ENCODE results near the gene KIAA1549. TPM values are rescaled to one million over a fixed set of nuclear protein-coding genes. Genes with fewer than 3 reads are reported as not detected.

Gene KIAA1549
- total RNA-seq, 2 donors from 2014 or later, result 3.7 to 8.8 TPM

- H3K27ac ChIP-seq, result no peak overlapping the region
- no peaks in the 10 kb centered on the region for H3K9me3 ChIP-seq
- TF ChIP-seq POLR2AphosphoS5 (IDR thresholded peaks at IDR 0.05) (no peak), CTCF (IDR thresholded peaks at IDR 0.05) (no peak), POLR2A (IDR thresholded peaks at IDR 0.05) (no peak)
- H3K36me3 ChIP-seq, result no peaks in the 10 kb centered on the region
- no peaks in the 10 kb centered on the region for H3K4me1 ChIP-seq (replicated peaks)
- intact Hi-C loops (cut with DNase I), result no loop called here
- 96% methylated on average over 5 of the region's 5 CpGs for WGBS
- H3K27me3 ChIP-seq (replicated peaks; ENCODE audit: insufficient read depth), result no peaks in the 10 kb centered on the region
- no peak overlapping the region for H3K4me3 ChIP-seq
- no peak for DNase-seq (ENCODE audit: low spot score)
These were observed 128.7 kb downstream of the KIAA1549 start for GRCh38 chr7:138852469-138852868.

GRCh38 chr7:138849701-138850100 lies 131.5 kb downstream of the KIAA1549 start:
- Histone ChIP-seq H3K4me3 (no peak overlapping the region), H3K27ac (no peak overlapping the region), H3K4me1 (replicated peaks) (no peaks in the 10 kb centered on the region), H3K9me3 (no peaks in the 10 kb centered on the region), H3K27me3 (replicated peaks; ENCODE audit: insufficient read depth) (no peaks in the 10 kb centered on the region), H3K36me3 (no peaks in the 10 kb centered on the region)
- no peak for DNase-seq (ENCODE audit: low spot score)
- TF ChIP-seq POLR2AphosphoS5 (IDR thresholded peaks at IDR 0.05) (no peak), CTCF (IDR thresholded peaks at IDR 0.05) (no peak), POLR2A (IDR thresholded peaks at IDR 0.05) (no peak)
- intact Hi-C loops (cut with DNase I), result no loop called here
- WGBS, result 96% methylated on average over 5 of the region's 5 CpGs

DNA sequence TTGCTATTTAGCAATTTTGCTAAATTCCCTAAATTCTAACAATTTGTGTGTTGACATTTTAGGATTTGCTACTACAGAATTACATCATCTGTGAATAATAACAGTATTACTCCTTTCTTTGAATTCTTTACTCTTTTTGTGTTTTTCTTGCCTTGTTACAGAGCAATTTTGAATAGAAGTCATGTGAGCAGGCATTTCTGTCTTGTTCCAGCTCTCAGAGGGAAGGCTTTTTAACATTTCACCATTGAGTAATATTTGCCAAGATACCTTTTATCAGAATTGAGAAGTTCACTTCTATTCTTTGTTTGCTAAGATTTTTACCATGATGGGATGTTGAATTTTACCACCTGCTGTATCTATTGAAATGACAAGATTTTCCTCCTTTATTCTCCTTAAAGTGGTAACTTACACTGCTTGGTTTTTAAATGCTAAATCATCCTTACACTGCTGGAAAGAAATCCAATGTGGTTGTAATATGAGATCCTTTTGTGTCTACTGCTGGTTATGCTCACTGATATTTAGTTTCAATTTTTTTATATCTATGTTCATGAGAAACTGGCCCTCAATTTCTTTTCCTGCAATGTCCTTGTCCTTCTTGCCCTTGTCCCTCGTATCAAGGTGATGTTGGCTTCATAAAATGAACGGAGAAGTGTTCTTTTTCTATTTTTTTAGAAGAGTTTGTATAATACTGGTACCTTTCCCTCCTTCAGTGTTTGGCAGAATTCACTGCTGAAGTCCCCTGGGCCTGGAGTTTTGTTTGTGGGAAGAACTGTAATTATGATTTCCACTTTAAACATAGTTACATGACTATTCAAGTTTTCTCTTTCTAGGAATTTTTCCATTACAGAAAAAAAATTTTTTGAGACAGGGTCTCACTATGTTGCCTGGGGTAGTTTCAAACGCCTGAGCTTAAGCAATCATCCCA lies 132.9 kb downstream of the KIAA1549 start:
- intact Hi-C loops (cut with DNase I), result no loop called here
- DNase-seq (ENCODE audit: low spot score), result no peak
- no peaks in the 10 kb centered on the region for H3K4me1 ChIP-seq (replicated peaks)
- no peak overlapping the region for H3K27ac ChIP-seq
- H3K36me3 ChIP-seq, result no peaks in the 10 kb centered on the region
- TF ChIP-seq CTCF (IDR thresholded peaks at IDR 0.05), result no peak
- TF ChIP-seq POLR2A (IDR thresholded peaks at IDR 0.05), result no peak
- TF ChIP-seq POLR2AphosphoS5 (IDR thresholded peaks at IDR 0.05), result no peak
- WGBS, result 80% methylated on average over 3 of the region's 3 CpGs
- H3K9me3 ChIP-seq, result no peaks in the 10 kb centered on the region
- H3K4me3 ChIP-seq, result no peak overlapping the region
- H3K27me3 ChIP-seq (replicated peaks; ENCODE audit: insufficient read depth), result no peaks in the 10 kb centered on the region

DNA sequence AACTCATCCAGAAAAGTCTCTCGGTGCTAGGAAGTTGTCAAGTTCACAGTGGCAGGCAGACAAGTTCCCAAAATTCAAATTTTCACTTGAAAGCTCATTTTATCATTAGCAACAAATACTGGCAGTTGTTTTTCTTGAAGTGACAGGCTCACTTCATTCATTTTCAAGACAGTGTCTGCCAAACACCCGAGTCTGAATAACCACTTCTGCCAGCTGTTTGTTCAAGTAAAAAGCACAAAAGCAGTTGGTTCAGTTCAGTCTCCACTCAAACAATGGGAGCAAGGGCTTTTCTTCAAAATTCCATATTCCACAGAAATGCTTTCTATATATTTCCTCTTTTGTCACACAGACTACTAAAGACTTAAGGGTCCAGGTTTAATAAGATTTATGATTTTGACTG lies 135.5 kb downstream of the KIAA1549 start:
- no peak overlapping the region for H3K27ac ChIP-seq
- H3K36me3 ChIP-seq, result no peaks in the 10 kb centered on the region
- no peak overlapping the region for H3K4me3 ChIP-seq
- WGBS, result 35% methylated on average over 2 of the region's 2 CpGs
- no peaks in the 10 kb centered on the region for H3K27me3 ChIP-seq (replicated peaks; ENCODE audit: insufficient read depth)
- TF ChIP-seq CTCF (IDR thresholded peaks at IDR 0.05) (no peak), POLR2A (IDR thresholded peaks at IDR 0.05) (no peak), POLR2AphosphoS5 (IDR thresholded peaks at IDR 0.05) (no peak)
- H3K4me1 ChIP-seq (replicated peaks), result no peaks in the 10 kb centered on the region
- DNase-seq (ENCODE audit: low spot score), result no peak
- intact Hi-C loops (cut with DNase I), result no loop called here
- no peaks in the 10 kb centered on the region for H3K9me3 ChIP-seq
